Aorta (tissue), 5 donors: ENCODE data around the gene LAMC3. TPM values are rescaled to one million over a fixed set of nuclear protein-coding genes. Genes with fewer than 3 reads are reported as not detected.

ENCODE experiments used
- ATAC-seq: fragments of 200-7000 bp; cut with Tn5 transposase; one replicate; pipeline ENCODE4 v1.9.1; 2022; ENCODE audit warnings: moderate library complexity; ENCODE audit not compliant: low FRiP score
- DNase-seq, 2 donors: peaks; one replicate each; pipeline ENCODE4 v3.0.0-alpha.2; 2020
- H3K27ac ChIP-seq, 2 donors: one replicate each; pipeline ENCODE4 v1.5.1; 2013; ENCODE audit warnings: low read length in 2 of 2, mild to moderate bottlenecking in 2 of 2, moderate library complexity in 2 of 2, control low read depth in 1 of 2, inconsistent platforms in 1 of 2, low read depth in 1 of 2
- H3K27me3 ChIP-seq, 2 donors: one replicate each; pipeline ENCODE4 v1.6.1; 2013; ENCODE audit warnings: control low read depth in 1 of 2, low read length in 1 of 2, mild to moderate bottlenecking in 1 of 2, moderate library complexity in 1 of 2; ENCODE audit not compliant: insufficient read depth in 2 of 2, control insufficient read depth in 1 of 2
- H3K36me3 ChIP-seq, 2 donors: one replicate each; pipeline ENCODE4 v1.6.1; 2013; ENCODE audit warnings: control low read depth in 1 of 2, low read length in 1 of 2, mild to moderate bottlenecking in 1 of 2; ENCODE audit not compliant: insufficient read depth in 2 of 2, control insufficient read depth in 1 of 2
- H3K4me1 ChIP-seq, 2 donors: one replicate each; pipeline ENCODE4 v1.6.1; 2013; ENCODE audit warnings: low read length in 2 of 2, control low read depth in 1 of 2, mild to moderate bottlenecking in 1 of 2, moderate library complexity in 1 of 2; ENCODE audit not compliant: insufficient read depth in 2 of 2, control insufficient read depth in 1 of 2
- H3K4me3 ChIP-seq, 2 donors: one replicate each; pipeline ENCODE4 v1.5.1; 2013; ENCODE audit warnings: low read length in 2 of 2, control low read depth in 1 of 2, mild to moderate bottlenecking in 1 of 2
- H3K9me3 ChIP-seq: one replicate; pipeline ENCODE4 v1.6.1; 2013; ENCODE audit warnings: mild to moderate bottlenecking, low read length; ENCODE audit not compliant: control insufficient read depth
- WGBS, 2 donors: extraction: QIAGEN DNeasy Blood & Tissue Kit; methylation state at CpG; one replicate each; pipeline ENCODE4 v1.1.7; 2013; 5-methylcytosine and 5-hydroxymethylcytosine counted together
- intact Hi-C, 2 donors: fragments of 100-400 bp; cut with DNase I; formaldehyde crosslinking; loops; one replicate each; pipeline versions ENCODE4 v1.14.2 to v1.15.0; 2022
- polyA plus RNA-seq, 2 donors: library from polyadenylated mRNA; stranded (reverse); fragments of 200-250 nt; gene quantifications; one replicate each; pipeline ENCODE4 v1.2.3, GENCODE V29; 2013
- total RNA-seq, 2 donors: library from RNA; stranded (reverse); fragmentation: NEBNext Ultra II Directional; extraction: Animal tissue kit (Norgen Biotek cat#: 25700); gene quantifications; one replicate each; pipeline ENCODE4 v1.2.1, GENCODE V29; 2021
- donor health status: healthy with polysubstance abuse.
- donor health status: Bipolar disorder and iron deficiency.
- donor health status: DM: no; HTN: no; CAD: no.
- donor health status: DM: no; HTN: no; CAD: no.
- donor health status: DM: yes; HTN: yes; CAD: no.

The LAMC3 gene
- total and polyA plus RNA-seq, 4 donors, result 0.32 to 1.3 (median 0.74) TPM

GRCh38 chr9:131062969-131063368 lies 54.0 kb downstream of the LAMC3 start:
- WGBS, 2 donors, result 64 to 65% methylated on average over 9 of the region's 9 CpGs
- no peaks in the 10 kb centered on the region for H3K9me3 ChIP-seq
- no peak overlapping the region for H3K4me3 ChIP-seq
- no peaks in the 10 kb centered on the region for H3K27me3 ChIP-seq
- no peaks in the 10 kb centered on the region for H3K36me3 ChIP-seq
- no peaks in the 10 kb centered on the region for H3K4me1 ChIP-seq
- ATAC-seq (no peak), DNase-seq (no peak)
- intact Hi-C loops, result no loop called here
- no peak overlapping the region for H3K27ac ChIP-seq

GRCh38 chr9:131065599-131065998 lies 56.6 kb downstream of the LAMC3 start:
- no peak overlapping the region for H3K27ac ChIP-seq
- no peak overlapping the region for H3K4me3 ChIP-seq
- intact Hi-C loops, result no loop called here
- ATAC-seq (no peak), DNase-seq (no peak)
- no peaks in the 10 kb centered on the region for H3K27me3 ChIP-seq
- H3K4me1 ChIP-seq, result no peaks in the 10 kb centered on the region
- no peaks in the 10 kb centered on the region for H3K36me3 ChIP-seq
- WGBS, 2 donors, result 91% methylated on average over 7 of the region's 7 CpGs
- no peaks in the 10 kb centered on the region for H3K9me3 ChIP-seq

GRCh38 chr9:131067625-131068024 lies 58.7 kb downstream of the LAMC3 start:
- DNase-seq, result no peak
- intact Hi-C loops, result no loop called here
- WGBS, 2 donors, result 65 to 69% methylated on average over 8 to 9 of the region's 9 CpGs
- no peak for ATAC-seq
- Histone ChIP-seq H3K27ac (no peak overlapping the region), H3K27me3 (no peaks in the 10 kb centered on the region), H3K4me1 (no peaks in the 10 kb centered on the region), H3K4me3 (no peak overlapping the region), H3K9me3 (no peaks in the 10 kb centered on the region), H3K36me3 (no peaks in the 10 kb centered on the region)

- no peak for ATAC-seq
- no peaks in the 10 kb centered on the region for H3K27me3 ChIP-seq
- WGBS, 2 donors, result 52 to 53% methylated on average over 14 of the region's 14 CpGs
Measured at GRCh38 chr9:131068076-131068816, 59.3 kb downstream of the LAMC3 start.

GRCh38 chr9:131069699-131070098 lies 60.7 kb downstream of the LAMC3 start:
- Histone ChIP-seq H3K9me3 (no peaks in the 10 kb centered on the region), H3K4me3 (no peak overlapping the region), H3K27ac (no peak overlapping the region), H3K36me3 (no peaks in the 10 kb centered on the region), H3K27me3 (no peaks in the 10 kb centered on the region), H3K4me1 (no peaks in the 10 kb centered on the region)
- intact Hi-C loops, result no loop called here
- DNase-seq (no peak), ATAC-seq (no peak)
- 90 to 92% methylated on average over 15 of the region's 15 CpGs for WGBS, 2 donors

More at GRCh38 chr9:131068076-131068816, 59.3 kb downstream of the LAMC3 start:
- no peak overlapping the region for H3K27ac ChIP-seq
- DNase-seq, result no peak
- H3K36me3 ChIP-seq, result no peaks in the 10 kb centered on the region
- no peak overlapping the region for H3K4me3 ChIP-seq
- no peaks in the 10 kb centered on the region for H3K9me3 ChIP-seq
- H3K4me1 ChIP-seq, result no peaks in the 10 kb centered on the region
- intact Hi-C loops, result no loop called here

- ATAC-seq (no peak), DNase-seq (no peak)
- Histone ChIP-seq H3K9me3 (no peaks in the 10 kb centered on the region), H3K4me3 (no peak overlapping the region), H3K36me3 (no peaks in the 10 kb centered on the region), H3K27me3 (no peaks in the 10 kb centered on the region), H3K4me1 (no peaks in the 10 kb centered on the region), H3K27ac (no peak overlapping the region)
- 88 to 89% methylated on average over 16 of the region's 16 CpGs for WGBS, 2 donors
- intact Hi-C loops, result no loop called here
Measured at GRCh38 chr9:131072107-131072870, 63.3 kb downstream of the LAMC3 start.

GRCh38 chr9:131072871-131073237 lies 63.9 kb downstream of the LAMC3 start:
- WGBS, 2 donors, result 91 to 92% methylated on average over 9 of the region's 9 CpGs
- ATAC-seq, result no peak

GRCh38 chr9:131076347-131077195 lies 67.6 kb downstream of the LAMC3 start:
- no peaks in the 10 kb centered on the region for H3K36me3 ChIP-seq
- intact Hi-C loops, result no loop called here
- WGBS, 2 donors, result 80 to 82% methylated on average over 15 of the region's 15 CpGs

More at GRCh38 chr9:131072871-131073237, 63.9 kb downstream of the LAMC3 start:
- Histone ChIP-seq H3K27me3 (no peaks in the 10 kb centered on the region), H3K4me1 (no peaks in the 10 kb centered on the region), H3K36me3 (no peaks in the 10 kb centered on the region), H3K27ac (no peak overlapping the region), H3K9me3 (no peaks in the 10 kb centered on the region), H3K4me3 (no peak overlapping the region)
- no peak for DNase-seq
- intact Hi-C loops, result no loop called here

More at GRCh38 chr9:131076347-131077195, 67.6 kb downstream of the LAMC3 start:
- Histone ChIP-seq H3K4me1 (no peaks in the 10 kb centered on the region), H3K4me3 (no peak overlapping the region), H3K27ac (no peak overlapping the region), H3K9me3 (no peaks in the 10 kb centered on the region), H3K27me3 (no peaks in the 10 kb centered on the region)
- ATAC-seq, result no peak
- DNase-seq, result no peak
